Upper lobe of right lung (tissue), 1 donor: ENCODE results near the gene ZMYND10. TPM values are rescaled to one million over a fixed set of nuclear protein-coding genes. Genes with fewer than 3 reads are reported as not detected.

Source experiments
- ATAC-seq: fragments of 200-7000 bp; cut with Tn5 transposase; one replicate; pipeline ENCODE4 v1.9.1; 2020; ENCODE audit warnings: mild to moderate bottlenecking, moderate library complexity
- DNase-seq: peaks from one replicate; pipeline ENCODE4 v3.0.0-alpha.2; 2020
- H3K27ac ChIP-seq: fragments of 200-600 bp; one replicate; pipeline ENCODE4 v1.8.0; 2022
- H3K27me3 ChIP-seq: fragments of 200-600 bp; one replicate; pipeline ENCODE4 v1.8.0; 2022; ENCODE audit warnings: mild to moderate bottlenecking
- H3K36me3 ChIP-seq: fragments of 200-600 bp; one replicate; pipeline ENCODE4 v1.8.0; 2022
- H3K4me1 ChIP-seq: fragments of 200-600 bp; one replicate; pipeline ENCODE4 v1.8.0; 2022
- H3K4me3 ChIP-seq: fragments of 200-600 bp; one replicate; pipeline ENCODE4 v1.8.0; 2022; ENCODE audit warnings: mild to moderate bottlenecking
- H3K9me3 ChIP-seq: fragments of 200-600 bp; one replicate; pipeline ENCODE4 v1.8.0; 2022
- intact Hi-C: fragments of 100-400 bp; cut with DNase I; formaldehyde crosslinking; loops from one replicate; pipeline ENCODE4 v1.11.0; 2022
- total RNA-seq: library from RNA; stranded (reverse); fragmentation: NEBNext Ultra II Directional; extraction: Animal tissue kit (Norgen Biotek cat#: 25700); gene quantifications from one replicate; pipeline ENCODE4 v1.2.1, GENCODE V29; 2021
- TF ChIP-seq, protein P1 (sequence below): fragments of 200-600 bp; IDR thresholded peaks from one replicate; pipeline ENCODE4 v1.8.0; 2022; ENCODE audit warnings: antibody characterized with exemption
- donor health status: DM: no; HTN: yes; CAD: no; lungs with severe emphysema.

The ZMYND10 gene
- total RNA-seq, 1 donor from 2014 or later: 2.8 TPM

DNA sequence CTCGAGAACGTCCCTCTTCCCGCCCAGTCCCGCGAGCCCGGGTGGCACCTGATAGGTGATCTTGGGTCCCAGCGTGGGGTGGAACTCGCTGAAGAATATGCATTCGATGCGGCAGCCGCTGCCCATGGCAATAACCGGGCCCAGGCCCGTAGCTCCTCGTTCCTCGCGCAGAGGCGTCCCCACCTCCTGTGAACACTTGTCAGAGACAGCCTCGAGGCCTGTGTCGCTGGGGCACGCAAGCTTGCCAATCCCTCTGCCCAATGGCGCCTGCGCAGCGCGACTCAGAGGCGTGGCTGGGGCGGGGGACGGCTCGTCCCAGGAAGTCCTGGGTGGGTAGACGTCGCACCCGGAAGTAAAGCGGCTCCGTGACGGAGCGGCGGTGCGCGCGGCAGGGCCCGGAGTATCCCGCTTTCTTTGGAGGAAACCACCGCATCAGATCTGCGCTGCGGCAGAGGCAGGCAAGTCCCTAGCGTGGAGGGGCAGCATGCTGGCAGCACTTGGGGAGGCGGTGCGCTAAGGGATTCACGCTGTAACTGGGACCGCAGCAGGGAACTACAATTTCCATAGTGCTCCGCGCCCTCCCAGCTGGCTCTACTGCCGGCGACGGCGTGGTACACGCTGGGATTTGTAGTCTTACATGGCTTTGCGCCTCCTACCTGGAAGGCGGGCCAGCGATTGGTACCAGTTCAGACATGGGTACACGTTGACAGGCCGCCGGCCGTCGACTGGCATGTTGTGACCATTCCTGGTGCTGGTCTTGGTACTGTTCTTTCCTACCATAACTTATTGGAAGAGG is 5.2 kb upstream of the ZMYND10 start, which contains the start of the genes CYB561D2 and NPRL2:
CYB561D2 (plus strand) TSS at position 336 of the 796 bp plus-strand sequence. CDS start 572 bp downstream, outside the sequence.
NPRL2 (minus strand) TSS at position 249 of the 796 bp plus-strand sequence; CDS start at position 126, 123 bp downstream.
- Histone ChIP-seq H3K4me3 (peak within 1 kb of the TSS; percentile 73), H3K27me3 (no peaks in the 10 kb centered on the region), H3K9me3 (no peaks in the 10 kb centered on the region), H3K4me1 (peaks cover 32% of the 10 kb centered on the region), H3K27ac (peak within 1 kb of the TSS; percentile 92), H3K36me3 (peaks cover 51% of the 10 kb centered on the region)
- intact Hi-C loops: no loop called here
- TF ChIP-seq, protein P1, sequence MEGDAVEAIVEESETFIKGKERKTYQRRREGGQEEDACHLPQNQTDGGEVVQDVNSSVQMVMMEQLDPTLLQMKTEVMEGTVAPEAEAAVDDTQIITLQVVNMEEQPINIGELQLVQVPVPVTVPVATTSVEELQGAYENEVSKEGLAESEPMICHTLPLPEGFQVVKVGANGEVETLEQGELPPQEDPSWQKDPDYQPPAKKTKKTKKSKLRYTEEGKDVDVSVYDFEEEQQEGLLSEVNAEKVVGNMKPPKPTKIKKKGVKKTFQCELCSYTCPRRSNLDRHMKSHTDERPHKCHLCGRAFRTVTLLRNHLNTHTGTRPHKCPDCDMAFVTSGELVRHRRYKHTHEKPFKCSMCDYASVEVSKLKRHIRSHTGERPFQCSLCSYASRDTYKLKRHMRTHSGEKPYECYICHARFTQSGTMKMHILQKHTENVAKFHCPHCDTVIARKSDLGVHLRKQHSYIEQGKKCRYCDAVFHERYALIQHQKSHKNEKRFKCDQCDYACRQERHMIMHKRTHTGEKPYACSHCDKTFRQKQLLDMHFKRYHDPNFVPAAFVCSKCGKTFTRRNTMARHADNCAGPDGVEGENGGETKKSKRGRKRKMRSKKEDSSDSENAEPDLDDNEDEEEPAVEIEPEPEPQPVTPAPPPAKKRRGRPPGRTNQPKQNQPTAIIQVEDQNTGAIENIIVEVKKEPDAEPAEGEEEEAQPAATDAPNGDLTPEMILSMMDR: no peak
- ATAC-seq (peak; percentile 95), DNase-seq (peak; percentile 99)

DNA sequence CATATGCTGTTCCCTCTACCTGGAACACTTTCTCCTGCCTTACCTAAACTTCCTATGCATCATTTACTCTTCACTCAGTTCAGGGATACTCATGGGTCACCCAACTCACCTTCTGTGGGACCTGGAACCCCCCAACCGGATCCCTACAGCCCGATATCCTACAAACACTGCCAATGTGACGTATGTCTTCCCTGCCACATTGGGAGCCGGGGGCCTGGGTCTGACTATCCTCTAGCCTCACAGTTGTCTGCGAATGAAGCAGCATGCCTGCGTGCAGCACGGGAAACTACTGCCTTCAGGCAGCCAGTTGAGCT is 4.6 kb upstream of the ZMYND10 start:
- Histone ChIP-seq H3K27me3 (no peaks in the 10 kb centered on the region), H3K9me3 (no peaks in the 10 kb centered on the region), H3K4me1 (peaks cover 32% of the 10 kb centered on the region), H3K27ac (peak overlapping the region; percentile 92), H3K4me3 (peak overlapping the region; percentile 73), H3K36me3 (peaks cover 46% of the 10 kb centered on the region)
- DNase-seq: no peak
- TF ChIP-seq, protein P1: no peak
- ATAC-seq: no peak
- intact Hi-C loops: no loop called here

DNA sequence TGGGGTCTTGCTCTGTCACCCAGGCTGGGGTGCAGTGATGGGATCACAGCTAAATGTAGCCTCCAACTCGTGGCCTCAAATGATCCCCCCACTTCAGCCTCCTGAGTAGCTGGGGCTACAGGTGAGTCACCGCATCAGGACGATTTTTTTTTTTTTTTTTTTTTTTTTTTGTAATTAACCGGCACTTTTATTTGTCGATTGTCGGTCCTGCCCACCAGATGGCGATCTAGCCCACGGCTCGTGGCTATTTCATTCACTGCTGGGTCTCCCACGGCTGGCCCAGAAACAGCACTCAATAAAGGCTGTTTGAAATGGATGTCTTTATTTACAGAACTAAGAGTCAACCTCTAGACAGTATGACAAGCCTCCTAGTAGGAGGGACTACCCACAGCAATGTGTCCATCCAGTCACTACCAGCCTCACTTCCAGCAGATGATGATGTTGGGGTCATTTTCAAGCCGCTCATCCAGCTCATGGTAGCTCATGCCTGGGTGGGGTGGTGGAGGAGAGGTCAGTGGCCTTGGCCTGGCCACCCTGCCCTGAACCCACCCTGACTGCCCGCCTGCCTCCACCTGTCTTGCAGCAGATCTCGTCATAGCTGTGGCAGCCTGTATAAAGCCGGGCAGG is 1.8 kb upstream of the ZMYND10 start:
- Histone ChIP-seq H3K27ac (no peak overlapping the region), H3K4me3 (no peak overlapping the region), H3K27me3 (no peaks in the 10 kb centered on the region), H3K36me3 (peaks cover 20% of the 10 kb centered on the region), H3K4me1 (peaks cover 35% of the 10 kb centered on the region), H3K9me3 (no peaks in the 10 kb centered on the region)
- intact Hi-C loops: no loop called here
- TF ChIP-seq, protein P1: peak; percentile 60
- DNase-seq (peak; percentile 85), ATAC-seq (peak; percentile 8)

DNA sequence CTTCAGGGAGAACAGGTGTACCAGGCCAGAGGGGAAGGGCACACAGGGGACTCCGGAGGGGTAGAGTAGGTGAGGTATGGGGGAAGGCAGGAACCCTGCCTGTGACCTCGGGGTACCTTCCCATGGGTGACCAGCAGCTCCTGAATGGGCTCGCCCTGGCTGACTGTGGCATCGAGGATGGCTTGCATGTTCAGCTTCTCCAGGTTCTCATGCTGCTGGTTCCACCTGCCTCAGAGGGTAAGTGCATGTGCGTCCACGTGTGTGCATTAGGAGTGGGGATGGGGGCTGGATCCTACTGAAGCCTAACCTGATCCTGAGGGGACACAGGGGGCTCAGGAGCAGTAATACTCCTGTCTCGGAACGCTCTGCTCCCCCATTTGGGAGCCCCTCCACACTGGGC is 524 bp downstream of the ZMYND10 start:
- H3K27ac ChIP-seq: no peak overlapping the region
- no peak for DNase-seq
- H3K4me1 ChIP-seq: peaks cover 36% of the 10 kb centered on the region
- TF ChIP-seq, protein P1: no peak
- no peaks in the 10 kb centered on the region for H3K9me3 ChIP-seq
- H3K4me3 ChIP-seq: peak overlapping the region; percentile 39
- intact Hi-C loops: no loop called here
- H3K36me3 ChIP-seq: peaks cover 20% of the 10 kb centered on the region
- H3K27me3 ChIP-seq: no peaks in the 10 kb centered on the region
- ATAC-seq: no peak

DNA sequence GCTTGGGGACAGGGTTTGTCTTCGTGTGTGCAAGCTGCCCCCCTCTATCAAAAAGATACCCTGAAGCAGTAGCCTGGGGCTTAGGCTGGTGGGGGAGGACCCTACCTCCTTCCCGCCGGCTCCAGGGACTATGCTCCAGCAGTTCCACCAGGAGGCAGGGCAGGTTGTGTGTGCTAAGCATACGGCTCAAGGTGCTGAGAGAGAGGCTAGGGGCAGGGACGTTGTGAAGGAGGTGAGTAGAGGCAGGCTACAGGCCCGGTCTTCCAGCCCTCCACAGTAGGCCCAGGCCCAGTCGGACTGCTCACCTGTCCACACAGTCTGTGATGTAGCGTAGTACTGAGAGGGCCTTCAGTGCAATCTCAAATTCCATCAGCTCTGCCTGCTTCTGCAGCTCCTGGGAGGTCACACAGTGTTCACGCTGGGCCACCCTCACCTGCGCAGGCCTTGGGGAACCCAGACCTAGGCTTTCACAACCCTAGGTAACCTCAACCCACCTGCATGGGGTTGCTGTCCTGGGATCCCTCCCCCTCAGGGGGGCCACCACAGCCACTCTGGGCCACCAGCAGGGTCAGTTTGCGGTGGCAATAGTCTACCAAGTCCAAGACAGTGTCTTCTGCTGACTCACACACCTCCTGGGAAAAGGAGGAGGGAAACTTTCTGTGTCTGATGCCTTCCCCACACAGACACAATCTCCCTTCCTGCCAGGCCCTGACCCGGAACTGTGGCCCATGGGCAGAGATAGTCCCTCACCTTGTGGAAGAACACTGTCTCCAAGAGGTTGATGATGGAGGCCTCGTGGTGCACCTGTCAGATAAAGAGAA is 2.5 kb downstream of the ZMYND10 start:
- H3K9me3 ChIP-seq: no peaks in the 10 kb centered on the region
- TF ChIP-seq, protein P1: no peak
- intact Hi-C loops: no loop called here
- H3K27me3 ChIP-seq: no peaks in the 10 kb centered on the region
- no peak for ATAC-seq
- H3K27ac ChIP-seq: no peak overlapping the region
- no peak overlapping the region for H3K4me3 ChIP-seq
- H3K4me1 ChIP-seq: peaks cover 41% of the 10 kb centered on the region
- DNase-seq: no peak
- peaks cover 7% of the 10 kb centered on the region for H3K36me3 ChIP-seq
